Fibroblast of lung (primary cell): Measurements from ENCODE around the gene PLA2G4C.

Experiments
- CTCF ChIP-seq, 2 donors: IDR thresholded peaks in 1 of 2; conservative IDR thresholded peaks in 1 of 2; 1 replicate in 1 of 2; 2 replicates in 1 of 2; pipeline ENCODE4 v1.5.1; 2011 to 2012; ENCODE audit warnings: low read length in 2 of 2, control low read depth in 1 of 2, inconsistent platforms in 1 of 2, low read depth in 1 of 2, mild to moderate bottlenecking in 1 of 2
- EZH2 ChIP-seq: IDR thresholded peaks from 2 replicates; pipeline ENCODE4 v1.5.1; 2012; ENCODE audit warnings: low read length, control low read depth, mild to moderate bottlenecking; ENCODE audit errors: missing control alignments

- TF ChIP-seq CTCF (conservative IDR thresholded peaks at IDR 0.05 in 1 of 2, IDR thresholded peaks at IDR 0.05 in 1 of 2; ENCODE audit: low read depth in 1 of 2, low read length in 2 of 2), result no peak
- no peak for TF ChIP-seq EZH2
Measured at GRCh38 chr19:48081106-48081505, 29.5 kb downstream of the PLA2G4C start.
